GM12878 (cell line): ENCODE data around the gene RAPSN. TPM values are rescaled to one million over a fixed set of nuclear protein-coding genes. Genes with fewer than 3 reads are reported as not detected.

Experiments used
- ASH2L ChIP-seq: fragments of 300-600, 200-600 bp; sonication (generic); IDR thresholded peaks from 2 replicates; pipeline ENCODE4 v1.6.1; 2017; ENCODE audit warnings: low read depth, mild to moderate bottlenecking, borderline replicate concordance
- BACH1 ChIP-seq: fragments of 450-650 bp; IDR thresholded peaks from 2 replicates; pipeline ENCODE4 v1.6.1; 2017; ENCODE audit warnings: mild to moderate bottlenecking, borderline replicate concordance
- BCL11A ChIP-seq: IDR thresholded peaks from 2 replicates; pipeline ENCODE4 v1.6.1; 2011; ENCODE audit warnings: low read depth, low read length
- BRCA1 ChIP-seq: IDR thresholded peaks from 2 replicates; pipeline ENCODE4 v1.6.1; 2011; ENCODE audit warnings: low read depth, low read length, improper control_type of control experiment
- CHD1 ChIP-seq: IDR thresholded peaks from 2 replicates; pipeline ENCODE4 v1.6.1; 2012; ENCODE audit warnings: low read depth, low read length, improper control_type of control experiment
- CREB1 ChIP-seq: IDR thresholded peaks from 2 replicates; pipeline ENCODE4 v1.6.1; 2012; ENCODE audit warnings: low read depth, mild to moderate bottlenecking, inconsistent platforms
- EP300 ChIP-seq, 2 experiments: fragments of 150-350 bp in 1 of 2; IDR thresholded peaks; 2 replicates each; pipeline ENCODE4 v1.6.1; 2011 to 2012; ENCODE audit warnings: low read depth in 2 of 2, low read length in 2 of 2, borderline replicate concordance in 1 of 2, improper control_type of control experiment in 1 of 2, inconsistent platforms in 1 of 2; ENCODE audit not compliant: control insufficient read depth in 1 of 2
- ETV6 ChIP-seq, 2 experiments: fragments of 450-650 bp in 1 of 2; IDR thresholded peaks in 1 of 2; conservative IDR thresholded peaks in 1 of 2; 2 replicates each; pipeline ENCODE4 v1.6.1; 2014; ENCODE audit warnings: antibody characterized with exemption in 1 of 2, borderline replicate concordance in 1 of 2, low read depth in 1 of 2, mild to moderate bottlenecking in 1 of 2, moderate library complexity in 1 of 2
- FOS ChIP-seq: IDR thresholded peaks from 3 replicates; pipeline ENCODE4 v1.6.1; 2011; ENCODE audit warnings: borderline replicate concordance; ENCODE audit not compliant: insufficient read length; ENCODE audit errors: extremely low read depth
- HCFC1 ChIP-seq: fragments of 150-350 bp; IDR thresholded peaks from 2 replicates; pipeline ENCODE4 v1.6.1; 2014; ENCODE audit warnings: low read length
- HDAC6 ChIP-seq: fragments of 200-600 bp; sonication (generic); IDR thresholded peaks from one replicate; pipeline ENCODE4 v1.8.0; 2017; ENCODE audit warnings: antibody characterized with exemption; ENCODE audit not compliant: unreplicated experiment
- IRF4 ChIP-seq: IDR thresholded peaks from 2 replicates; pipeline ENCODE4 v1.6.1; 2011; ENCODE audit warnings: low read depth, low read length
- MYB ChIP-seq: fragments of 150-350 bp; IDR thresholded peaks from 2 replicates; pipeline ENCODE4 v1.6.1; 2014; ENCODE audit warnings: mild to moderate bottlenecking, low read depth, low read length, borderline replicate concordance
- NR2F1 ChIP-seq: fragments of 450-650 bp; conservative IDR thresholded peaks from 2 replicates; pipeline ENCODE4 v1.6.1; 2017; ENCODE audit warnings: mild to moderate bottlenecking
- POLR2A ChIP-seq: IDR thresholded peaks from 2 replicates; pipeline ENCODE4 v1.6.1; 2011; ENCODE audit warnings: low read depth, mild to moderate bottlenecking, low read length
- SMAD5 ChIP-seq: IDR thresholded peaks from 2 replicates; pipeline ENCODE4 v1.6.1; 2016; ENCODE audit warnings: antibody characterized with exemption, low read depth
- SMARCA5 ChIP-seq: fragments of 450-650 bp; IDR thresholded peaks from 2 replicates; pipeline ENCODE4 v1.6.1; 2017; ENCODE audit warnings: mild to moderate bottlenecking
- SRF ChIP-seq, 2 experiments: IDR thresholded peaks; 2 replicates each; pipeline ENCODE4 v1.6.1; 2011; ENCODE audit warnings: low read depth in 2 of 2, low read length in 2 of 2, mild to moderate bottlenecking in 1 of 2, moderate library complexity in 1 of 2
- TAF1 ChIP-seq: IDR thresholded peaks from 2 replicates; pipeline ENCODE4 v1.6.1; 2011; ENCODE audit warnings: mild to moderate bottlenecking, low read depth, low read length, borderline replicate concordance
- polyA plus RNA-seq, 11 experiments: library from polyadenylated mRNA; depleted of rRNA in 4 of 11; unstranded in 6 of 11; stranded (reverse) in 5 of 11; fragments of >200 nt; fragmentation: Nextera tagmentation in 4 of 11; fragmentation: Illumina TruSeq in 1 of 11; extraction: Ambion mirVana in 4 of 11; extraction: Trizol in 1 of 11; gene quantifications; 1 replicate in 1 of 11; 2 replicates in 10 of 11; pipeline versions ENCODE4 v1.2.1 to v1.2.3, GENCODE V29; 2011 to 2016; ENCODE audit warnings: inconsistent platforms in 2 of 11, missing spikeins in 2 of 11, low read depth in 1 of 11
- total RNA-seq, 4 experiments: library from RNA; depleted of rRNA in 3 of 4; stranded (reverse); fragments of >200 nt in 3 of 4; fragmentation: Illumina TruSeq in 1 of 4; extraction: Trizol in 1 of 4; gene quantifications; 2 replicates each; pipeline versions ENCODE4 v1.2.1 to v1.2.3, GENCODE V29; 2013 to 2021
- TF ChIP-seq, protein P1 (sequence below): IDR thresholded peaks from 2 replicates; pipeline ENCODE4 v1.6.1; 2012; ENCODE audit warnings: low read depth, low read length, improper control_type of control experiment
- TF ChIP-seq, protein P2 (sequence below): fragments of 450-650 bp; IDR thresholded peaks from 2 replicates; pipeline ENCODE4 v1.6.1; 2016; ENCODE audit warnings: mild to moderate bottlenecking
- TF ChIP-seq, protein P3 (sequence below): fragments of 450-650 bp; IDR thresholded peaks from 2 replicates; pipeline ENCODE4 v1.6.1; 2017; ENCODE audit warnings: antibody characterized with exemption, mild to moderate bottlenecking, moderate library complexity
- TF ChIP-seq, protein P4 (sequence below): IDR thresholded peaks from 2 replicates; pipeline ENCODE4 v1.6.1; 2012; ENCODE audit warnings: low read depth, low read length, improper control_type of control experiment

Gene RAPSN
- total and polyA plus RNA-seq, 10 of the 15 experiments (the other 5 are each of a cell fraction or from before 2014, with no cell fraction given) = 0.08 to 0.23 (median 0.14) TPM; not detected in 6

DNA sequence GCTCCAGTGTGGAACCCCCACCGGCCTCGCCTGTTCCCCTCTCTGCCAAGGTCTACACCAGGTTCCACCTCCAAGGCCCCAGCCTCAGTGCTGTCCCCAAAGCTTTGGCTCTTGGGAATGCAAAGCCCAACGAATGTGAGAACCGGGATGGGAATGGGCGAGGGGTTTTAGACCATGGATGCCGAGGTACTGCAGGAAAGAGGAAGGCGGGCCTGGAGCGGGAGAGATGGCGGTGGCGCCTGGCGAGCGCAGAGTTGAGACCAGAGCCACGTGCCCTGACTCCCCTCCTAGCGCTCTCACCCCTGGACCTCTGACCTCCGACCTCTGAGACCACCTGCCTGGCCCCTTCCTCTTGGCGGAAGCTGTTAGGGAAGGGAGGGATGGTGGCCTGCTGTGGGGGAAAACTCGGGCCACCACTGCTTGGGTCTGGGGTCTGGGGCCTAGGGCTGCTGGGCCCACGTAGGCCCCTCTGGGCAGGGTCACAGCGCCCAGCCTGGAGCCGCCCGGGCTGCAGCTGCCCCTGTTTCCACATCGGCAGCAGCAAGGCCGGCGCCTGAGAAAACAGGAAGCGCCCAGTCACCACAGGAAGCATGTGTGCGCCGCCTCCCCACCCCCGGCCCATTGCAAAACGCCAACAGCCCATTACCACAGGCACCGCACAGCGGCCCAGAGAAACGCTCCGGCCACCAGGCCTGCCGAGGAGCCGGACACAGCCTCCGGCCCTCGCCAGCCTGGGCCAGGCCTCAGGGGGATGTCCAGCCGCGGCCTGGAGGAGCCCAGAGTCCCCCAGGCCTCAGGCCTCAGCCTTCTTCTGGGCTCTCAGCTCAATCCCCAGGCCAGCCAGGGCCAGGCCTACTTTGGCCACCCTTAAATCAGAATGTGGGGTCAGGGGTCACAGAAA lies 54.4 kb downstream of the RAPSN start (continued):
- TF ChIP-seq, protein P1, sequence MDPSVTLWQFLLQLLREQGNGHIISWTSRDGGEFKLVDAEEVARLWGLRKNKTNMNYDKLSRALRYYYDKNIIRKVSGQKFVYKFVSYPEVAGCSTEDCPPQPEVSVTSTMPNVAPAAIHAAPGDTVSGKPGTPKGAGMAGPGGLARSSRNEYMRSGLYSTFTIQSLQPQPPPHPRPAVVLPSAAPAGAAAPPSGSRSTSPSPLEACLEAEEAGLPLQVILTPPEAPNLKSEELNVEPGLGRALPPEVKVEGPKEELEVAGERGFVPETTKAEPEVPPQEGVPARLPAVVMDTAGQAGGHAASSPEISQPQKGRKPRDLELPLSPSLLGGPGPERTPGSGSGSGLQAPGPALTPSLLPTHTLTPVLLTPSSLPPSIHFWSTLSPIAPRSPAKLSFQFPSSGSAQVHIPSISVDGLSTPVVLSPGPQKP = peak; percentile 49; the same call in 1 of the 2 replicates
- TF ChIP-seq TAF1 (peak; percentile 70; the same call in 1 of the 2 replicates), BACH1 (no peak; the same call in 1 of the 2 replicates), HDAC6 (no peak), MYB (no peak), POLR2A (peak; percentile 86), ASH2L (no peak), SRF (IDR thresholded peaks at IDR 0.05; ENCODE audit: low read depth in 2 of 2, low read length in 2 of 2) (0 out of 4 replicates have a peak, but pooled peaks of 1 of the 2 experiments have one; percentile 18), ETV6 (conservative IDR thresholded peaks at IDR 0.05 in 1 of 2, IDR thresholded peaks at IDR 0.05 in 1 of 2; ENCODE audit: borderline replicate concordance in 1 of 2, low read depth in 1 of 2) (peak in 1 of 2 experiments; percentile 38; a peak in 1 of 4 replicates), CREB1 (no peak; the same call in 1 of the 2 replicates), SMARCA5 (0 out of 2 replicates have a peak, but pooled peaks have one; percentile 9), EP300 (IDR thresholded peaks at IDR 0.05; ENCODE audit: borderline replicate concordance in 1 of 2, control insufficient read depth in 1 of 2, low read depth in 2 of 2, low read length in 2 of 2) (no peak), BRCA1 (no peak), FOS (no peak), SMAD5 (no peak), BCL11A (0 out of 2 replicates have a peak, but pooled peaks have one; percentile 14), HCFC1 (no peak; the same call in 1 of the 2 replicates), IRF4 (no peak), CHD1 (no peak; the same call in 1 of the 2 replicates), NR2F1 (peak; percentile 72)
- TF ChIP-seq, protein P2, sequence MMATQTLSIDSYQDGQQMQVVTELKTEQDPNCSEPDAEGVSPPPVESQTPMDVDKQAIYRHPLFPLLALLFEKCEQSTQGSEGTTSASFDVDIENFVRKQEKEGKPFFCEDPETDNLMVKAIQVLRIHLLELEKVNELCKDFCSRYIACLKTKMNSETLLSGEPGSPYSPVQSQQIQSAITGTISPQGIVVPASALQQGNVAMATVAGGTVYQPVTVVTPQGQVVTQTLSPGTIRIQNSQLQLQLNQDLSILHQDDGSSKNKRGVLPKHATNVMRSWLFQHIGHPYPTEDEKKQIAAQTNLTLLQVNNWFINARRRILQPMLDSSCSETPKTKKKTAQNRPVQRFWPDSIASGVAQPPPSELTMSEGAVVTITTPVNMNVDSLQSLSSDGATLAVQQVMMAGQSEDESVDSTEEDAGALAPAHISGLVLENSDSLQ = no peak
- TF ChIP-seq, protein P3, sequence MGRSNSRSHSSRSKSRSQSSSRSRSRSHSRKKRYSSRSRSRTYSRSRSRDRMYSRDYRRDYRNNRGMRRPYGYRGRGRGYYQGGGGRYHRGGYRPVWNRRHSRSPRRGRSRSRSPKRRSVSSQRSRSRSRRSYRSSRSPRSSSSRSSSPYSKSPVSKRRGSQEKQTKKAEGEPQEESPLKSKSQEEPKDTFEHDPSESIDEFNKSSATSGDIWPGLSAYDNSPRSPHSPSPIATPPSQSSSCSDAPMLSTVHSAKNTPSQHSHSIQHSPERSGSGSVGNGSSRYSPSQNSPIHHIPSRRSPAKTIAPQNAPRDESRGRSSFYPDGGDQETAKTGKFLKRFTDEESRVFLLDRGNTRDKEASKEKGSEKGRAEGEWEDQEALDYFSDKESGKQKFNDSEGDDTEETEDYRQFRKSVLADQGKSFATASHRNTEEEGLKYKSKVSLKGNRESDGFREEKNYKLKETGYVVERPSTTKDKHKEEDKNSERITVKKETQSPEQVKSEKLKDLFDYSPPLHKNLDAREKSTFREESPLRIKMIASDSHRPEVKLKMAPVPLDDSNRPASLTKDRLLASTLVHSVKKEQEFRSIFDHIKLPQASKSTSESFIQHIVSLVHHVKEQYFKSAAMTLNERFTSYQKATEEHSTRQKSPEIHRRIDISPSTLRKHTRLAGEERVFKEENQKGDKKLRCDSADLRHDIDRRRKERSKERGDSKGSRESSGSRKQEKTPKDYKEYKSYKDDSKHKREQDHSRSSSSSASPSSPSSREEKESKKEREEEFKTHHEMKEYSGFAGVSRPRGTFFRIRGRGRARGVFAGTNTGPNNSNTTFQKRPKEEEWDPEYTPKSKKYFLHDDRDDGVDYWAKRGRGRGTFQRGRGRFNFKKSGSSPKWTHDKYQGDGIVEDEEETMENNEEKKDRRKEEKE = no peak
- TF ChIP-seq, protein P4, sequence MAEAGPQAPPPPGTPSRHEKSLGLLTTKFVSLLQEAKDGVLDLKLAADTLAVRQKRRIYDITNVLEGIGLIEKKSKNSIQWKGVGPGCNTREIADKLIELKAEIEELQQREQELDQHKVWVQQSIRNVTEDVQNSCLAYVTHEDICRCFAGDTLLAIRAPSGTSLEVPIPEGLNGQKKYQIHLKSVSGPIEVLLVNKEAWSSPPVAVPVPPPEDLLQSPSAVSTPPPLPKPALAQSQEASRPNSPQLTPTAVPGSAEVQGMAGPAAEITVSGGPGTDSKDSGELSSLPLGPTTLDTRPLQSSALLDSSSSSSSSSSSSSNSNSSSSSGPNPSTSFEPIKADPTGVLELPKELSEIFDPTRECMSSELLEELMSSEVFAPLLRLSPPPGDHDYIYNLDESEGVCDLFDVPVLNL = no peak
